ENCODE results near the gene PBX3. TPM values are rescaled to one million over a fixed set of nuclear protein-coding genes. Genes with fewer than 3 reads are reported as not detected.

Gene PBX3
- total and polyA plus RNA-seq, 9 of the 15 experiments (the other 6 are each of a cell fraction or from before 2014, with no cell fraction given): 0.14 to 5.8 (median 0.92) TPM

GRCh38 chr9:125902214-125902613 lies 155.0 kb downstream of the PBX3 start (continued):
- TF ChIP-seq ZBTB49 (CRISPR knock-in tag; IDR thresholded peaks at IDR 0.05; ENCODE audit: borderline replicate concordance): no peak

GRCh38 chr9:125902831-125903512 lies 155.8 kb downstream of the PBX3 start:
- POLR2A ChIA-PET: interaction anchor here (0.7 kb wide), 1 partner anchor 405 kb away, joined by 3 read pairs; no protein-coding TSS in a partner anchor
- no peaks in the 10 kb centered on the region for H4K20me1 ChIP-seq (replicated peaks; ENCODE audit: control insufficient read depth, insufficient read depth, low read length)
- no peak for TF ChIP-seq KDM1A (IDR thresholded peaks at IDR 0.05)
- TF ChIP-seq CEBPB (tag; IDR thresholded peaks at IDR 0.05): peak; percentile 11; the same call in 1 of the 2 replicates
- no peak overlapping the region for H2AFZ ChIP-seq (ENCODE audit: low read depth, low read length)
- H3K79me2 ChIP-seq (ENCODE audit: control insufficient read depth, insufficient read depth, low read length): no peaks in the 10 kb centered on the region
- no peak overlapping the region for H3K27ac ChIP-seq (ENCODE audit: extremely low read depth, low read depth, low read length)
- H3K9me1 ChIP-seq (ENCODE audit: control insufficient read depth, insufficient read depth, low read length): no peaks in the 10 kb centered on the region
- BruUV-seq (replicated peaks): no TSS peak
- DNase-seq (ENCODE audit: extremely low read depth in 1 of 4, low spot score in 3 of 4): no peak
- no peak overlapping the region for H3K4me2 ChIP-seq (ENCODE audit: insufficient read depth, low read length)
- 53% methylated on average over 2 of the region's 2 CpGs for WGBS (ENCODE audit: insufficient coverage, low coverage, missing lambda C conversion rate)
- ATAC-seq: no peak
- H3K4me1 ChIP-seq (replicated peaks in 1 of 2; ENCODE audit: control insufficient read depth in 2 of 2, insufficient read depth in 2 of 2, low read length in 2 of 2): no peaks in the 10 kb centered on the region
- H3K9me3 ChIP-seq (replicated peaks; ENCODE audit: control insufficient read depth, insufficient read depth, low read depth, low read length): no peaks in the 10 kb centered on the region
- no peak overlapping the region for H3K9ac ChIP-seq (ENCODE audit: insufficient read depth in 1 of 2, low read depth in 2 of 2, low read length in 2 of 2)
- intact Hi-C loops (cut with micrococcal nuclease) (no loop called here), in situ Hi-C loops (cut with MboI) (loop anchor here (10.0 kb wide), 1 partner anchor 1018 kb away; no protein-coding TSS in a partner anchor)
- no peak for FAIRE-seq
- CTCF ChIA-PET (ENCODE audit: low intra/inter-chr PET ratio): no interaction called here
- no peak overlapping the region for H3K4me3 ChIP-seq
- H3K27me3 ChIP-seq (ENCODE audit: control insufficient read depth in 2 of 2, insufficient read depth in 2 of 2, low read length in 2 of 2): no peaks in the 10 kb centered on the region; a peak in 1 of 5 replicates
- no peaks in the 10 kb centered on the region for H3K36me3 ChIP-seq (ENCODE audit: control insufficient read depth, insufficient read depth, low read length)
